Measurements from ENCODE around the gene GPR42.
"Not testable (repeated sequence)": the region's sequence is repeated elsewhere in the genome, so short reads cannot be mapped to it uniquely, and the experiment has no call there.

Gene GPR42

DNA sequence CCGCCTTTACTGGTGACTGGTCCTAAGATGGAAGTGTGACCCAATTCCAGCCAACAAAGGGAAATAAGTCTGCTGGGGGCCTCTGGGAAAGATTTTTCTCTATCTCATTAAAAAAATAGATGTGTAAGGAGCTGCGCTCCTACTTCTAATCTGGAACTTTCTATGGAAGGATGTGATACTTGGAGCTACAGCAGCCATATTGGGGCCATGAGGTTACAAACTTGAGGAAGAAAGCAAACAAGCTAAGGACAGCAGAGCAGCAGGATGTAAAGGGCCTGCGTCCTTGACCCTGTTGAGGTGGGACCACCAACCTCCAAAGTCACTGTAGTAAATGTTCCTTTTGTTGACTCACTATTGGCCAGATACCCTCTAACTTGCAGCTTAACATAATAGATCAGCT, 7.5 kb downstream of the GPR42 start:
- Histone ChIP-seq H3K36me3 (ENCODE audit: control insufficient read depth in 1 of 2, insufficient read depth in 2 of 2, low read length in 2 of 2) (no peaks in the 10 kb centered on the region), H3K9ac (ENCODE audit: low read depth in 1 of 2, low read length in 2 of 2) (no peak overlapping the region), H3K27ac (ENCODE audit: low read depth, low read length) (no peak overlapping the region), H3K9me3 (ENCODE audit: control insufficient read depth in 1 of 2, low read length in 2 of 2) (peaks cover 0 to 3% of the 10 kb centered on the region in 2 donors), H3K4me3 (ENCODE audit: low read depth in 1 of 2, low read length in 2 of 2) (no peak overlapping the region), H3K27me3 (ENCODE audit: control insufficient read depth in 1 of 2, insufficient read depth in 2 of 2, low read length in 2 of 2) (no peaks in the 10 kb centered on the region), H3K4me1 (ENCODE audit: control insufficient read depth in 1 of 2, insufficient read depth in 2 of 2, low read length in 2 of 2) (peaks cover 0 to 5% of the 10 kb centered on the region in 2 donors)

DNA sequence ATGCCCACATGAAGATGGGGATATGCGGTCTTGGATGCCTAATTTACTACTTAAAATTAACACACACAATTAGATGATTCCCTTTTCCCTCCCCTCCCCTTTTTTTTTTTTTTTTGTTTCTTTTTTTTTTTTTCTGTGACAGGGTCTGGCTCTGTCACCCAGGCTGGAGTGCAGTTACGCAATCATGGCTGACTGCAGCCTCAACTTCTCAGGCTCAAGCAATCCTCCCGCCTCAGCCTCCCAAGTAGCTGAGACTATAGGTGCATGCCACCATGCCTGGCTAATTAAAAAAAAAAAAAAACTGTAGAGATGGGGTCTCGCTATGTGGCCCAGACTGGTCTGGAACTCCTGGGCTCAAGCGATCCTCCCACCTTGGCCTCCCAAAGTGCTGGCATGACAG, 8.7 kb downstream of the GPR42 start:
- H3K27ac ChIP-seq (ENCODE audit: low read depth, low read length), result not testable (repeated sequence)

GRCh38 chr19:35379992-35380391, 9.1 kb downstream of the GPR42 start:
- Histone ChIP-seq H3K9me3 (ENCODE audit: control insufficient read depth in 1 of 2, low read length in 2 of 2) (peaks cover 0 to 3% of the 10 kb centered on the region in 2 donors), H3K36me3 (ENCODE audit: control insufficient read depth in 1 of 2, insufficient read depth in 2 of 2, low read length in 2 of 2) (no peaks in the 10 kb centered on the region), H3K4me1 (ENCODE audit: control insufficient read depth in 1 of 2, insufficient read depth in 2 of 2, low read length in 2 of 2) (peaks cover 0 to 3% of the 10 kb centered on the region in 2 donors), H3K4me3 (ENCODE audit: low read depth in 1 of 2, low read length in 2 of 2) (no peak overlapping the region), H3K27ac (ENCODE audit: low read depth, low read length) (no peak overlapping the region), H3K27me3 (ENCODE audit: control insufficient read depth in 1 of 2, insufficient read depth in 2 of 2, low read length in 2 of 2) (no peaks in the 10 kb centered on the region), H3K9ac (ENCODE audit: low read depth in 1 of 2, low read length in 2 of 2) (no peak overlapping the region)

More for the DNA sequence above, 8.7 kb downstream of the GPR42 start:
- H3K4me1 ChIP-seq (ENCODE audit: control insufficient read depth in 1 of 2, insufficient read depth in 2 of 2, low read length in 2 of 2); H3K9ac ChIP-seq (ENCODE audit: low read depth in 1 of 2, low read length in 2 of 2); H3K36me3 ChIP-seq (ENCODE audit: control insufficient read depth in 1 of 2, insufficient read depth in 2 of 2, low read length in 2 of 2); H3K27me3 ChIP-seq (ENCODE audit: control insufficient read depth in 1 of 2, insufficient read depth in 2 of 2, low read length in 2 of 2); H3K4me3 ChIP-seq (ENCODE audit: low read depth in 1 of 2, low read length in 2 of 2); H3K9me3 ChIP-seq (ENCODE audit: control insufficient read depth in 1 of 2, low read length in 2 of 2): not testable (repeated sequence)

DNA sequence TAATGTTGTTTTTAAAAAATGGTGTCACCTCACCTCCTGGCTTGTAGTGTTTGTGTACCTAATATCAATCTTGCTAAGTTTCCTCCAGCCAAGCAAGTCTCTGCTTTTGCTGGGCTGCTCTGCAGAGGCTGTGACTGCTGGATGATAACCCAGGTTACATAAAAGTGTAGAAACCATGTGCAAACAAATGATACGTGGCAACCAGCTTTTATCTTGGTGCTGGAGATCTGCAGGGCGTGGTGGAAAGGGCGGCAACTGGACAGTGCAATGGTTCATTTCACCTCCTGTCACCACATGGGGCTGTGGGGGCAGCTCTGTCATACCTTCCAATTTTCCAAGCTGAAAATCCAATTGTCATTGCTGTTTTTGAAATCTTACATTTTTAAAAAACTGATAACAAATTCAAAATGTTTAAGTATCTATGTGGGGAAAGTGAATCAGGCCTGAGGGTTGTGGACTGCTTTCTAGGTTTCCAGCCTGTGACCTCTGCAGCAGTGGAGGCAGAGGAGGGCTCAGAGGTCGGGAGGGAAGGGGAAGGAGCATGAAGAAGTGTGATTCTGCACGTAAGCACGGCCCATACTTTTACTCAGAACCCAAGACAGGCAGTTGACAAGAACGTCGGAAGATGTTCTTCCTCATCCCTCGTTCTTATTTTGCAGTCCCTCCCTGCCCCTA, 9.7 kb downstream of the GPR42 start:
- H3K9me3 ChIP-seq (ENCODE audit: control insufficient read depth in 1 of 2, low read length in 2 of 2), result peaks cover 3% of the 10 kb centered on the region in 2 donors

DNA sequence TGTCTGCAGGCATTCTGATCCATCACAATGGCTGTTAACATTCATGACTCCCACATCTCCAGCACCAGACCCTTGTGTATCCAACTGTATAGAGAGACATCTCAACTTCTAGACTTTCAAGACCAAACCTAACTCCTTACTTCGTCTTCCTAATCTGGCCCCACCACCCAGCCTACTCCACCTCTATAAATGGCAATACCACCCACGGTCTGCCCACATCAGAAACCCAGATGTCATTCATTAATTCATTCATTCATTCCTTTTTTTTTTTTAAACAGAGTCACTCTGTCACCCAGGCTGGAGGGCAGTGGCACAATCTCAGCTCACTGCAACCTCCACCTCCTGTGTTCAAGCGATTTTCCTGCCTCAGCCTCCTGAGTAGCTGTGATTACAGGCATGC, 10.4 kb downstream of the GPR42 start:
- Histone ChIP-seq H3K9me3 (ENCODE audit: control insufficient read depth in 1 of 2, low read length in 2 of 2) (peaks cover 3% of the 10 kb centered on the region in 2 donors), H3K9ac (ENCODE audit: low read depth in 1 of 2, low read length in 2 of 2) (no peak overlapping the region), H3K4me1 (ENCODE audit: control insufficient read depth in 1 of 2, insufficient read depth in 2 of 2, low read length in 2 of 2) (no peaks in the 10 kb centered on the region), H3K36me3 (ENCODE audit: control insufficient read depth in 1 of 2, insufficient read depth in 2 of 2, low read length in 2 of 2) (no peaks in the 10 kb centered on the region), H3K4me3 (ENCODE audit: low read depth in 1 of 2, low read length in 2 of 2) (no peak overlapping the region), H3K27ac (ENCODE audit: low read depth, low read length) (no peak overlapping the region), H3K27me3 (ENCODE audit: control insufficient read depth in 1 of 2, insufficient read depth in 2 of 2, low read length in 2 of 2) (no peaks in the 10 kb centered on the region)

More for the DNA sequence above, 9.7 kb downstream of the GPR42 start:
- no peak overlapping the region for H3K27ac ChIP-seq (ENCODE audit: low read depth, low read length)
- H3K4me3 ChIP-seq (ENCODE audit: low read depth in 1 of 2, low read length in 2 of 2), result no peak overlapping the region
- no peaks in the 10 kb centered on the region for H3K36me3 ChIP-seq (ENCODE audit: control insufficient read depth in 1 of 2, insufficient read depth in 2 of 2, low read length in 2 of 2)
- H3K9ac ChIP-seq (ENCODE audit: low read depth in 1 of 2, low read length in 2 of 2), result no peak overlapping the region
- no peaks in the 10 kb centered on the region for H3K27me3 ChIP-seq (ENCODE audit: control insufficient read depth in 1 of 2, insufficient read depth in 2 of 2, low read length in 2 of 2)
- H3K4me1 ChIP-seq (ENCODE audit: control insufficient read depth in 1 of 2, insufficient read depth in 2 of 2, low read length in 2 of 2), result no peaks in the 10 kb centered on the region

DNA sequence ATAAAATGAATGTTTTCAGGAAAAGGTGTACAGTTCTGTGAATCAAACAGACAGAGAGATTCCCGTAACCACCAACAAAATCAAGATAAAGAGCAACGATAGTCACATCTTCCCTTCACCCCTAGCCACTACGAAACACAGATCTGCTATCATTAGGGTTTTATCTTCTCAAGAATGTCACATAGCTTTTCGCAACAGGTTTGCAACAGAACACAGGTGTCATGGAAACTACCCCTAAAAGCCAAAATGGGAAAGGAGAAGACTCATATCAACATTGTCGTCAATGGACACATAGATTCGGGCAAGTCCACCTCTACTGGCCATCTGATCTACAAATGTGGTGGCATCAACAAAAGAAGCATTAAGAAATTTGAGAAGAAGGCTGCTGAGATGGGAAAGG, 11.1 kb downstream of the GPR42 start:
- H3K4me3 ChIP-seq (ENCODE audit: low read depth in 1 of 2, low read length in 2 of 2), result no peak overlapping the region

GRCh38 chr19:35383536-35383935, 12.7 kb downstream of the GPR42 start:
- Histone ChIP-seq H3K4me1 (ENCODE audit: control insufficient read depth in 1 of 2, insufficient read depth in 2 of 2, low read length in 2 of 2) (no peaks in the 10 kb centered on the region), H3K9ac (ENCODE audit: low read depth in 1 of 2, low read length in 2 of 2) (no peak overlapping the region), H3K27ac (ENCODE audit: low read depth, low read length) (no peak overlapping the region), H3K9me3 (ENCODE audit: control insufficient read depth in 1 of 2, low read length in 2 of 2) (peaks cover 1 to 3% of the 10 kb centered on the region in 2 donors), H3K4me3 (ENCODE audit: low read depth in 1 of 2, low read length in 2 of 2) (no peak overlapping the region), H3K27me3 (ENCODE audit: control insufficient read depth in 1 of 2, insufficient read depth in 2 of 2, low read length in 2 of 2) (no peaks in the 10 kb centered on the region), H3K36me3 (ENCODE audit: control insufficient read depth in 1 of 2, insufficient read depth in 2 of 2, low read length in 2 of 2) (no peaks in the 10 kb centered on the region)

More for the DNA sequence above, 11.1 kb downstream of the GPR42 start:
- Histone ChIP-seq H3K9ac (ENCODE audit: low read depth in 1 of 2, low read length in 2 of 2) (no peak overlapping the region), H3K27ac (ENCODE audit: low read depth, low read length) (no peak overlapping the region), H3K36me3 (ENCODE audit: control insufficient read depth in 1 of 2, insufficient read depth in 2 of 2, low read length in 2 of 2) (no peaks in the 10 kb centered on the region), H3K4me1 (ENCODE audit: control insufficient read depth in 1 of 2, insufficient read depth in 2 of 2, low read length in 2 of 2) (no peaks in the 10 kb centered on the region), H3K27me3 (ENCODE audit: control insufficient read depth in 1 of 2, insufficient read depth in 2 of 2, low read length in 2 of 2) (no peaks in the 10 kb centered on the region), H3K9me3 (ENCODE audit: control insufficient read depth in 1 of 2, low read length in 2 of 2) (peaks cover 3% of the 10 kb centered on the region in 2 donors)

- Histone ChIP-seq H3K4me3 (ENCODE audit: low read depth in 1 of 2, low read length in 2 of 2) (no peak overlapping the region), H3K4me1 (ENCODE audit: control insufficient read depth in 1 of 2, insufficient read depth in 2 of 2, low read length in 2 of 2) (no peaks in the 10 kb centered on the region), H3K9me3 (ENCODE audit: control insufficient read depth in 1 of 2, low read length in 2 of 2) (peaks cover 0 to 3% of the 10 kb centered on the region in 2 donors), H3K9ac (ENCODE audit: low read depth in 1 of 2, low read length in 2 of 2) (no peak overlapping the region), H3K27me3 (ENCODE audit: control insufficient read depth in 1 of 2, insufficient read depth in 2 of 2, low read length in 2 of 2) (no peaks in the 10 kb centered on the region), H3K27ac (ENCODE audit: low read depth, low read length) (no peak overlapping the region), H3K36me3 (ENCODE audit: control insufficient read depth in 1 of 2, insufficient read depth in 2 of 2, low read length in 2 of 2) (no peaks in the 10 kb centered on the region)
Observed at GRCh38 chr19:35388277-35389054, 17.6 kb downstream of the GPR42 start.

GRCh38 chr19:35389192-35389861, 18.5 kb downstream of the GPR42 start:
- Histone ChIP-seq H3K27ac (ENCODE audit: low read depth, low read length) (no peak overlapping the region), H3K9ac (ENCODE audit: low read depth in 1 of 2, low read length in 2 of 2) (no peak overlapping the region), H3K9me3 (ENCODE audit: control insufficient read depth in 1 of 2, low read length in 2 of 2) (peaks cover 0 to 3% of the 10 kb centered on the region in 2 donors), H3K4me3 (ENCODE audit: low read depth in 1 of 2, low read length in 2 of 2) (no peak overlapping the region), H3K4me1 (ENCODE audit: control insufficient read depth in 1 of 2, insufficient read depth in 2 of 2, low read length in 2 of 2) (no peaks in the 10 kb centered on the region), H3K27me3 (ENCODE audit: control insufficient read depth in 1 of 2, insufficient read depth in 2 of 2, low read length in 2 of 2) (no peaks in the 10 kb centered on the region), H3K36me3 (ENCODE audit: control insufficient read depth in 1 of 2, insufficient read depth in 2 of 2, low read length in 2 of 2) (no peaks in the 10 kb centered on the region)
